Fibroblast of upper back skin (primary cell): ENCODE measurements around the gene ZNF620.
"Not testable (repeated sequence)": the region's sequence is repeated elsewhere in the genome, so short reads cannot be mapped to it uniquely, and the experiment has no call there.

Experiments
- DNase-seq: peaks from one replicate; pipeline ENCODE4 v3.0.0-alpha.2; 2013

The ZNF620 gene

GRCh38 chr3:40505599-40506462, at the start of gene ZNF620:
ZNF620 (plus strand) TSS chr3:40506039; CDS start chr3:40506353, 314 bp downstream.
- peak; percentile 38 for DNase-seq

- no peak for DNase-seq
Observed at GRCh38 chr3:40456279-40456939, 49.4 kb upstream of the ZNF620 start.

GRCh38 chr3:40456940-40457823, 48.7 kb upstream of the ZNF620 start, which contains the start of gene RPL14:
RPL14 (plus strand) TSS chr3:40457339; CDS start chr3:40457472, 133 bp downstream.
- peak; percentile 97 for DNase-seq

DNA sequence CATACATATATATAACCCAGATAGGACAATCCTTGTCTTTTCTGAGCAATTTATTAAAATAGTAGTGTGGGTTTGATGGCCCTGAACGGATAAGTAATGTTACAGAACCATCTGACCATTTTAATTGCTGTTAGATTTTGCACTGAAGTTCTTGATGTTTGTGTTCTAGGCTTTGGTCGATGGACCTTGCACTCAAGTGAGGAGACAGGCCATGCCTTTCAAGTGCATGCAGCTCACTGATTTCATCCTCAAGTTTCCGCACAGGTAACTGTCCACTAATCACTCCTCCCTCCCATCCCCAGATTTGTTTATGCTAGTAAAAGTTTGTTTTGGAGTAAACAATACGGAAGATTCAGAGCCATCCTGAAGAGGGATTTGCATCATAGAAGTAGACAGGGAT, 47.4 kb upstream of the ZNF620 start:
- DNase-seq: no peak

DNA sequence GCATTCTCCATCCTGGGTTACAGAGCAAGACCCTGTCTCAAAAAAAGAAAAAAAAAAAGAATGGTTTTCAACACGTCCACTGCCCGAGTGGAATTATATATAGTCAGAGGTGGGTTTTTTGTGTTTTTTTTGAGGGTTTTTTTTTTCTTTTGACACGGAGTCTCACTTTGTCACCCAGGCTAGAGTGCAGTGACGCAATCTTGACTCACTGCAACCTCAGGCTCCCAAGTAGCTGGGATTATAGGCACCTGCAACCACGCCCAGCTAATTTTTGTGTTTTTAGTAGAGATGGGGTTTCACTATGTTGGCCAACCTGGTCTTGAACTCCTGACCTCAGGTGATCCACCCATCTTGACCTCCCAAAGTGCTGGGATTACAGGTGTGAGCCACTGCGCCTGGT, 45.4 kb upstream of the ZNF620 start:
- DNase-seq: not testable (repeated sequence)

GRCh38 chr3:40461161-40461560, 44.7 kb upstream of the ZNF620 start:
- no peak for DNase-seq

DNA sequence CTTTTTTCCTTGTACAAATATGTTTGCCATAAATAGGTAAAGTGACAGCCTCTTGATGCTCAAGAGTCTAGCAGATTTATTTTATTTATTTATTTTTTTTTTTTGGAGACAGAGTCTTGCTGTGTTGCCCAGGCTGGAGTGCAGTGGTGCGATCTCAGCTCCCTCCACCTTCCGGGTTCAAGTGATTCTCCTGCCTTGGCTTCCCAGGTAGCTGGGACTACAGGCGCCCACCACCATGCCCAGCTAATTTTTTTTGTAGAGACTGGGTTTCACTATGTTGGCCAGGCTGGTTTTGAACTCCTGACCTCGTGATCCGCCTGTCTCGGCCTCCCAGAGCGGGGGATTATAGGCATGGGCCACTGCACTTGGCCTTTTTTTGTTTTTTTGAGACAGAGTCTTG, 43.0 kb upstream of the ZNF620 start:
- not testable (repeated sequence) for DNase-seq

GRCh38 chr3:40463579-40463978, 42.3 kb upstream of the ZNF620 start:
- no peak for DNase-seq

DNA sequence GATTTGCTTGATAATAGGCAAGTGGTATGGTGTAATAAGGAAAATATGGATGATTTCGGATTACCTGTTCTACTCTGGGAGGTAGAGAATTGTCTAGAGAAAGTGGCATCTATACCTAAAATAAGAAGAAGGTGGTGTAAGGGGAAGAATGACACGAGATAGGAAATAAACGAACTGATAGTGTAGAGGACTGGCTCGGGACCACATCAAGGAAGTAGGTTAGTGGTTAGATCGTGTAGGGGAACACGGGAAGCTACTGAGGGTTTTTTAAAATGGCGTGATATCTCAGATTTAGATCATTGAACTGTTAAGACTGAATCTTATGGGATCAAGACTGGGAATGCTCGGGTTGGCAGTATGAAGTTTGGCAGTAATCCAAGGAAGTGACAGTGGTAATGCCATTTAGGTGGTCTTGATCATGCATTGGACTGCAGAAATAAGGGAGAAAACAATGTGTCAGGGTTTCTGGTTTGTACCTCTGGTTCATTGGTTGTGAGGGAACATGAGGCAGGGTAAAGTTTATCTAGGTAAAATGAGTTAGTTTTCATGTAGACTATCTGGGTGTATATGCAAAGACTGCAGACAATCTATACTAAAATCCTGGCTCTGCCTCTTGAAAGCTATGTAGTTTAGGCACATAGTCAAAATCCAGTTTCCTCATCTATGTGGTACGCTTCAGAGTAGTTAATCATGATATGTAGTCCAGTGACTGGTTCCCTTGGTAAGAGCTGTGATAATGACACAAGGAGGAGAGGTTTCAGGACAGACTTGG, 41.3 kb upstream of the ZNF620 start:
- no peak for DNase-seq

- no peak for DNase-seq
Observed at GRCh38 chr3:40465111-40465407, 40.8 kb upstream of the ZNF620 start.

GRCh38 chr3:40465456-40465855, 40.4 kb upstream of the ZNF620 start:
- DNase-seq: no peak

GRCh38 chr3:40468018-40468417, 37.8 kb upstream of the ZNF620 start:
- no peak for DNase-seq

- DNase-seq: no peak
Observed at GRCh38 chr3:40470701-40471100, 35.1 kb upstream of the ZNF620 start.

DNA sequence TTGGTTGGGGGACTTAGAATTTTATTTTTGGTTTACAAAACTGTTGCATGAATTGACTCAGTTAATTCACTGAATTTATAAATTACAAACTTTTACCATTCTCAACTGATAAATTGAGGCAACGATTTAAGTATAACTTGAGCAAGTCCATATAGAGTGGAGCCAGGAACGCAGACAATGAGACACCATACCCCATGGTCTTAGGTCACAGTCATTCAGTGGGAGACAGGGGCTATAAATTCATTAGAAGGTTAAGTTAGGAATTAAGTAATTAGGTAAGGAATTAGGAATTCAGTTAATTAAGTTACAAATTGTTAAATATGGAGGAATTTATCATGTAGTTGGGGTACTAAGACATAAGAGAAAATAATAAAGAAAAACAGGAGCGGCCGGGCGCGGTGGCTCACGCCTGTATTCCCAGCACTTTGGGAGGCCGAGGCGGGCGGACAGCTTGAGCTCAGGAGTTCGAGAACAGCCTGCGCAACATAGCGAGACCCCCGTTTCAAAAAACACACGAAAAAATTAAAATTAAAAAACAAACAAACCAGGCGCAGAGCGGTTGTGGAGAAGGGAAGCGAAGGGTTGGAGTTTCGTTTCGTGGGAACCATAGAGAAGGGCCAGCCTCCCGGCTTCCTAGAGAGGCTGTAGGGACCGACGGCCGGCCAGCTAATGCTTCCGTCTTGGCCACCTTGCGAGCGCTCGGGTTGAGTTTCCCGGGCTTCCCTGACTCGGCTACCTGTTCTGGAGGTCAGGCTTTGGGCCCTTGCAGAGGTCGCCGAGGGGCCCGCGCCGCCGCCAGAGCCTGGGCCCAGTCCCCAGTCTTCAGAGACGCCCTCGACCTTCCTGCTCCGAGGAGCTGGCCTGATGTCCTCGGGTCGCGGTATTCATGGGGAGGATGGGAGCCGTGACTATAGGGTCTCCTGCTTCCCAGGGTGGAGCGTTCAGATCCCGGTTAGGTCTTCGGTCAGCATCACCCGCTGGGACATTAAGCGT, 29.1 kb upstream of the ZNF620 start, which contains the start of gene ZNF619:
ZNF619 (plus strand) TSS at position 645 of the 993 bp plus-strand sequence. CDS start 858 bp downstream, outside the sequence.
- peak; percentile 73 for DNase-seq

- no peak for DNase-seq
Observed at GRCh38 chr3:40477666-40478065, 28.2 kb upstream of the ZNF620 start.

- no peak for DNase-seq
Observed at GRCh38 chr3:40487172-40487571, 18.7 kb upstream of the ZNF620 start.

DNA sequence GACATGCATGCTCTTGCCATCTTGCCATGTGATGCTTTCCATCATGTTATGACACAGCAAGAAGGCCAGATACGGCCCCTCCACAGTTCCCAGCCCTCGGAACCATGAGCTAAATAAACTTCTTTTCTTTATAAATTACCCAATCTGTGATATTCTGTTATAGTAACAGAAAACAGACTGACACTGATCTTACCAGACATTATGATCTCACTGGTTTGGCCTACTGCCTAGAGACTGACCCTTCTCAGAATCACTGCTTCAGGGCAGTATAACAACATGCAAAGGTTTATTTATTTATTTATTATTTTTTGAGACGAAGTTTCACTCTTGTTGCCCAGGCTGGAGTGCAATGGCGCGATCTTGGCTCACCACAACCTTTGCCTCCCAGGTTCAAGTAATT, 14.9 kb upstream of the ZNF620 start:
- DNase-seq: no peak

GRCh38 chr3:40494698-40495097, 11.1 kb upstream of the ZNF620 start:
- no peak for DNase-seq

- DNase-seq: no peak
Observed at GRCh38 chr3:40497288-40497687, 8.6 kb upstream of the ZNF620 start.

DNA sequence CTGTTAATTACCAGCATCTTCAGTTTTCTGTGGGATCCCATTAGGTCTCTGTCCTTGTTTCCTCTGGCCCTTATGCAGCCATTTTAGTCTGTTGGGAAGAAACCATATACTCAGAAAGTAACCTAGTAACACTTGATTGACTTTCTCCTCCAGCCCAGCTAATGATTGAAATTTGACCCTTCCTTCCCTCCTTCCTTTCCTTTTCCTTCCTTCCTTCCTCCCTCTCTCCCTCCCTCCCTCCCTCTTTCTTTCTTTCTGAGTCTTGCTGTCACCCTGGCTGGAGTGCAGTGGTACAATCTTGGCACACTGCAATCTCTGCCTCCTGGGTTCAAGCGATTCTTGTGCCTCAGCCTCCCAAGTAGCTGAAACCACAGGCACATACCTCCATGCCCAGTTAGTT, 5.9 kb upstream of the ZNF620 start:
- no peak for DNase-seq

DNA sequence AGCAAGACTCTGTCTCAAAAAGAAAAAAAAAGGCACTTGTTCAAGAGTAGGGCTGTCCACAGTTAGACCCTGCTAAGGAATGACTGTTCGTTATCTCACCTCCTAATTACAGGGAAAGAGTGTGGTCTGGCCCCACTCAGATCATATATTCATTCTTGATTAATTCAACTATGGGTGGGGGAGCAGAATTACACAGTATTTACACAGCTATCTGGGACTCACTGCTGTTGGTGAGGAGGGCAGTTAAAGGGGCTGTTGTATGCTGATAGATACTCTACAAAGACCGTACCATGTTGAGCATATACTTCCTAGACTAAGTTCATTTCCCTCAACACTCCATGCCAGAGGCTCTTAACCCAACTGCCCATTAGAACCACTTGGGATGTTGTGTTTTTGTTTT, 3.8 kb upstream of the ZNF620 start:
- DNase-seq: no peak
